Mucosa of gallbladder (tissue), 1 donor: ENCODE results near the gene ZBTB7C. TPM values are rescaled to one million over a fixed set of nuclear protein-coding genes. Genes with fewer than 3 reads are reported as not detected.

ENCODE experiments used
- DNase-seq: peaks from one replicate; pipeline ENCODE4 v3.0.0-alpha.2; 2020; ENCODE audit warnings: low spot score
- total RNA-seq: library from RNA; stranded (reverse); gene quantifications from one replicate; pipeline ENCODE4 v1.2.1, GENCODE V29; 2021
- donor health status: DM: no; HTN: no; CAD: no.

ZBTB7C gene
- total RNA-seq, 1 donor from 2014 or later = 24.1 TPM

DNA sequence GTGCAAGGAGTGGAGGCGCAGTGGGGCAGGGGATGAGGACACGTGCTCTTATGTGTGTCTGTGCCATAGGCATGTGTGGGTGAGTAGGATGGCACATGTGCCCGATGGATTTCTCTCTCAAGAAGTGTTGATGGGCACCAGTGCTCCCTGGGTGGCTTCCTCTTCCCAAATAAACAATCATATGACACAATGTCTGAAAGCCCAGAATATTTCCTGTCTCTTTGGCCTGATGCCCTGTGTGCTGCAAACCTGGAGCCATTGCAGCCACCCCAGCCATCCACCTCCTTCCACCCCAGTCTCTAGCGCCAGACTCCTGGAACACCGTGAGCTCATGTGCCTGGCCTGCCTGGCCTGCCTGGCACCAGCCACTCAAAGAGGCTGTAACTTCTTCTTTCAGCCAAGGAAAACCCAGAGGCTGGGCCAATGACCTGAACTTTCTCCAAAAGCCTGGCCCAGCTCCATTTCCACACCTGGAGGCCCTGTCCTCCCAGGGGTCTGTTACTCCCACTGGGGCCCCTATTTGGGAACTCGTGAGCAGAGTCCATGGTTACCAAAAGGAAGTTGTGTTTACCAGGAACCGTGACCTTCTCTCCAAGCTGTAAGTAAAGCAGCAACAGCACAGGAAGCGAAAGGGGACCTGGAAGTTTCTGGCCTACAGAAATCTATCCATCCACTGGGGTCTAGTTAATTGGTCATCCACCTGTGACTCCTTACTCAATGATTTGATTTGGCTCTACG, 9.5 kb upstream of the ZBTB7C start:
- no peak for DNase-seq

DNA sequence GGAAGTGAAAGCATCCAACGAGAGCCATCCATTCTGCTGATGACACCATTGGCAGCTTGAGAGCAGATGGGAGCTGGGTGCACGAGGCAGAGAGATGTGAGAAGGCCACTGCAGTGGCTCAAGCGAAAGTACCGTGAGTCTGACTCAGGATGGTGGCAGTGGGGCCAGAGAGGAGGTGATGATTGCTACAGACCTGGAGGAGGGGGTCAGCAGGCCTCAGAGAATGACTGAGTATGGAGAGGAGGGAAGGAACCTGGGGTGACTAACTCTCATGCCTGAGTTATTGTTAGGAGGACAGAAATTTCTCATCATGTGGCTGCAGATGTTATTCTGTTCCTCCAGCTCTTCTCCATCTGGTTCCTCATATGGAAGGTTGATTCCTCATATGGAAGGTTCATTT, 8.8 kb upstream of the ZBTB7C start:
- DNase-seq = no peak

DNA sequence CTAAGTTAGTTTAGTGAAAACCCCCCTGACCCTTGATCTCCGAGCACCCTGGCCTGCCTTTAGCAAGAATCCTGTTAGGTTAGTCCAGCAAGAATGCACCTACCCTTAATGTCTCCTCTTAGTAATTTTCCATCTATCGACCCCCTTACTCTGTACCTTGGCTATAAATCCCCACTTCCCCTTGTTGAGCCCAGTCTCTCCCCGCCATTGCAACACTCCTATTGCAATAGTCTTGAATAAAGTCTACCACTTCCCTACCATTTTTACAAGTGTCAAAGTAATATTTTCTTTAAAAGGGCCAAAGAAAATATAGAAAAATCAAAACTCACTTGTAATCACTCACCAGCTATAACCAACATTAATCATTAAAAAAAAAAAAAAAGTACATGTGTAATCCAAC, 4.2 kb upstream of the ZBTB7C start:
- no peak for DNase-seq

DNA sequence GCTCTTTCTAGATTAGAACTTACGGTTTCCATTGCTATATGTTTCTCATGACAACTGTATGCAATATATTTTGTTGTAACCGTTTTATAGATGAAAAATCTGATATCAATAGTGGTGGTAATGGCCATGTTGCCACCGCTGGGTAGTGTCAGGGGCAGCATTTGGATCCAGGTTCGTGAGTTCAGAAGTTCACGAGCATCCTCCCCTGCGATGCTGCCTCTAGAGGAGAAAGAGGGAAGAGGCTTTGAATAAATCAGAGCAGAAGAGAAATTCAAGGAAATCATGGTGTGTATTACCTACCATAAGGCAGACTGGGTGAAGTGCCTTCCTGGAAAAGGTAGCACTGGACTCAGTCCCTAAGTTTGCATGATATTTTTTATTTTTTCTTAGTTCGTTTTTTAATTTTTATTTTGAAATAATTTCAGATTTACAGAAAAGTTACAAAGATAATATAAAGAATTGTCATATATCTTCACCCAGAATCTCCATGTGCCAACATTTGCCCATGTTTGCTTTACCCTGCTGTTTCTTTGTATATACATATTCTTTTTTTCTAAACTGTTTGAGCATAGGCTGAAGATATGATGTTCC, 3.3 kb upstream of the ZBTB7C start:
- no peak for DNase-seq

DNA sequence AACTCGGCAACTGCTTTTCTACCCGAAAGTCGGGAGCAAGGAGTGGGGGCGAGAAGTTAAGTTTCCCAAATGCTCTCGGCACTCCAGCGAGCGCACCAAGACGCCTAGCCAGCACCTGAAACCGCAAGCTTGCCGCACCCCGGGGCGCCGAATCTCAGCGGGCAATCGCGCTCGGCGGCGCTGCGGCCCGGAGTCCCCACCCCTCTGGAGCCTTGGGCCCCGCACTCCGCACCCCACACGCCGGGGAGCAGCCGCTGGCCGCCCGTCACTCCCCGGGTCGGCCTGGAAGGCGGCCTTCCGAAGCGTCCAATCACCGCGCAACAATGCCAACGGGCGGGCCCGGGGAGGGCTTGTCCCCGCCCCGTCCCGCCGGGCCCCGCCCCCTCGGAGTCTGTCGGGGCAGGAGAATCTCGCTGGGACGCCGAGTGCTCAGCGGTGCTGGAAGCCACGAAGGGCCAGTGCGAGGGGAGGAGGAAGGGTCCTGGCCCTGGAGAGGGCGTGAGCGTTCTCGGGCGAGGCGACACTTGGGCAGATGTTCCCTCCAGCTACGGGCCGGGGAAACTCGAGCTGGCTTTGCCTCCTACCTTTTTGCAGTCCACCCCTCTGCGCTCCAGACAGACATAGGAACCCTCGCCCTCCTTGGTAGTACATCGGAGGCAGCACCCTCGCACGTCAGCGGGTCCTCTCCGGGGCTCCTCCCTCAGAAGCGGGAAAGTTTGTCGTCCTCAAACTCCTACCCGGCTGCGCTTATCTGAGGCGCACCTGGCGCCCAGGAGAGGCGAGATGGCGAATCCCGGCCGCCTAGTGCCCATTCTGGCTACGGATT, 1.1 kb upstream of the ZBTB7C start:
- DNase-seq = peak; percentile 91

DNA sequence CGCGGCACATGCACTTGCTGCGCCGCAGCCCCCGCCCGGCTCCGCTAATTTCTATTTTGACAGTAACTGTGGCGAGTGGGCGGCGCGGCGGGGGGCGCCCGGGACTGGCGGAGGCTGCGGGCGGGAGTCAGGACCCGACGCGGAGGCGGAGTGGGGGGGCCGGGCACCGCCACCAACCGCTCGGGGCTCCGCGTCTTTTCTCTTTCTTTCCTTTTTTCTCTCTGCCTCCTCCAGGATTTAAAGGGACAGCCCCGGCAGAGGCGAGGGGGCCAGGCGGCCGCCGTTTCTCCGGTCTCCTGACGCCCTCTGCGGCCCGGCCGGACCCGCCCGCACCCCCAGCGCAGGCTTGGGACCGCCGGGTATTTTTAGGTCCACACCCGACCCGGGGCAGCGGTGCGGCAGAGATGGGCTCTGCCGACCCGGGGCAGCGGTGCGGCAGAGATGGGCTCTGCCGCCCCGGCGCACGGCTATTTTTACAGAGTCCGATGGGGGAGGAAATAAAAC, 460 bp upstream of the ZBTB7C start:
- DNase-seq = no peak

DNA sequence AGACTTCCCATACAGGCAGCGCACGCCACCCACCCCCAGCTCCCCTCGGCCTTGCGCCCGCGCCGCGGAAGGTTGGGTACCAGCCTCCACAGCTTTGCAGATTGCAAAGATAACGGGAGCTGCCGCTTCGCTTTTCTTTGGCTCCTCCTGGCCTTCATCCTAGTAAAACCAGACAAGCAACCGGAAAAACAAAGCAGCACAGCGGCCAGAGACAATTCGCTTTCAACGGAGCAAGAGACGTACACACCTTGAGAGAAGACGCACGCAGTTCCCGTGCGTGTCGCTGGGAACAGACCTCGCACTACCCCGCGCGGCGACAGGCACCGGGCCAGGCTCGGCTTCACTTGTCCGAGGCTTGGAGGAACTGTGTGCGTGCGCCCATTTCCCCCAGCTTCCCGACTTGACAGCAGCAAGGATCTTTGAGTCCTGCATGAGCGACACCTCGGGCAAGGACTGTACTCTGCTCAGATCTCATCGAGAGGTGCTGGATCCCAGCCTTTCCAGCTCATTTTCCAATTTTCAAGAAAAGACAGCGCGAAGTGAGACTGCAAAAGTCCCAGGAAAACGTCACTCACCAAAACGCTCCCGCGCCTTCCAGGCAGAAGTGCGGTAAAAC, 964 bp downstream of the ZBTB7C start:
- DNase-seq = no peak

DNA sequence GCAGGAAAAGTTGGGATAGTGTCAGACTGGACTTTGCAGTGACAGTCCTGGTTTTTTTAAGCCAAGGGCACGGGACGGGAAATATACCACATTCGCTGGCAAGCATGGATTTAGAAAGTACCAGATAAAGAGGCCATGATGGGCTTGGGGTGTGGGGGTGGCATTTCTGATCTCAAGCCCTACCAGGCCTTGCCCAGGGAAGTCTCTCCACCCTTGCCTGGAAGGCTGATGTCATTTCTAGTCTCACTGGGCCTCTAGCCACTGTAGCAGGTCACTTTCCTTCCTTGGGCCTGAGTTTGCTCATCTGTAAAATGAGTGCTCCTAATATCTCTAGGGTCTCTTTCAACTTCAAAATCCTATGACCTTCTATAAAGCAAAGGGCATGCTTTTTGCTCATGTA, 1.8 kb downstream of the ZBTB7C start:
- DNase-seq = no peak

DNA sequence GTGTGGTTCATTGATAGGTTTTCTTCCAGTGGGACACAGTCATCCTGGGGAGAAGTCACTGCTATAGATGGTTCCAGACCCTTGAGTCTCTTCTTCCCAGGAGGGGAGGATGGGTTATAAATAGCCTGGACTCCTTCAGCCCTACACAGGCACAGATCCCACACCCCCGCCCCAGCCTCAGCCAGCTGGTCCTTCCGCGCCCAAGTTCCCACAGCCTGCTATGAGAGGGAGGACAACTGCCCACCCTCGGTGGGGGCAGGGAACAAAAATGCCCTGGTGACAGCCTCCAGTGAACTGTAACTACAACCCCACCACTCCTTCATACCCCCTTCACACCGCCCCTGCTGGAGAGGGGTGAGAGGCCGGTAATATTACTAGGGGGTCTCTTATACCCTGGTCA, 3.2 kb downstream of the ZBTB7C start:
- DNase-seq = no peak

DNA sequence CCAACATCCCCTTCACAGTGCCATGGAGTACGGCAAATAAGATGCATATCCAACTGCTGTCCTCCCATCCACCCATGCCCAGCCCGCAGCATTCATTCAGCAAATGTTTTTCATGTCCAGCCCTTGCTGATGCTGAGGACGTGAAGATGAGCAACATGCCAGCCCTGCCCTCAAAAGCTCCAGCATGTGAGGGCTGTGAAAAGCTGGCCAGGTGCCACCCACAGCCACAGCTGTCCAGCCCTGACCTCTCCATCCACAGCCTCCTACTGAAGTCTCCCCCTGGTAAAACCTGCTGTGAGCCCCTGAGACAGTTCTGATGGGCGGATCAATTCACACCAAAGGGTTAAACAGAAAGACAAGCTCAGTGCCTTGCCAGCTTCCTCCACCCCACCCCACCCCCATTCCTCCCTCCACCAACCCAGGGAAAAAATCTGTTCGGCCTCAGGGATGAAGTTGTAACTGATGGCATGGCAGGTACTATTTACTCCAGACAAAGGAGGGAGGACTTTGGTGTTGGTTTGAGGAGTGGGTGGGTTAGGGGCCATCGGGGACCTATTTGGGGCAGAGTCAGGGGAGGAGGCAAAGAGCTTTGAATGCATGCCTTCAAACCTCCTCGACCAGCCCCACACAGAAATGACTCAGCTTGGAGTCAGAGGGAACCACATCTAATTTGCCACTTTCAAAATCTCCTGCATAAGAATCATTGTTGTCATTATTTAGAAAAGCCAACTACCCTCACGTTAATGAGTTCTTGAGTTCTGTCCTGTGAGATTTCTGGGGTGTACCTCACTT, 4.3 kb downstream of the ZBTB7C start:
- DNase-seq = no peak

DNA sequence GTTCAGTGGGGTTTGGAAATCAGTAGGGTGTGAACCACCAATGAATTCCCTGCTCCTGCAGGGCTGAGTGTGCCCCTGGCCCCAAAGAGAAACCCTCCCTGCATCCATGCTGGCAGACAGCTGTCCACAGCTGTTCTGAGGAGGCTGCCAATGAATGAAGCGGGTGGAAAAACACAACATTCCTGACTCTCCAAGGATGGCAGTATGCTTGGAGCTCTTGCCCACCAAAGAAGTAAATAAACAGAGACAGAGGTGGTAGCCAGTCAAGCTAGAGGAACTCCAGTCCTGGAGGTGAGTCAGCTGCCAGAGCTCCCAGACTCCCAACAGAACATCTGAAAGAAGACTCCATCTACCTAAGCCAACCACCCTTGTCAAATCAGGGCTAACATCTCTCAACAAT, 6.2 kb downstream of the ZBTB7C start:
- no peak for DNase-seq

DNA sequence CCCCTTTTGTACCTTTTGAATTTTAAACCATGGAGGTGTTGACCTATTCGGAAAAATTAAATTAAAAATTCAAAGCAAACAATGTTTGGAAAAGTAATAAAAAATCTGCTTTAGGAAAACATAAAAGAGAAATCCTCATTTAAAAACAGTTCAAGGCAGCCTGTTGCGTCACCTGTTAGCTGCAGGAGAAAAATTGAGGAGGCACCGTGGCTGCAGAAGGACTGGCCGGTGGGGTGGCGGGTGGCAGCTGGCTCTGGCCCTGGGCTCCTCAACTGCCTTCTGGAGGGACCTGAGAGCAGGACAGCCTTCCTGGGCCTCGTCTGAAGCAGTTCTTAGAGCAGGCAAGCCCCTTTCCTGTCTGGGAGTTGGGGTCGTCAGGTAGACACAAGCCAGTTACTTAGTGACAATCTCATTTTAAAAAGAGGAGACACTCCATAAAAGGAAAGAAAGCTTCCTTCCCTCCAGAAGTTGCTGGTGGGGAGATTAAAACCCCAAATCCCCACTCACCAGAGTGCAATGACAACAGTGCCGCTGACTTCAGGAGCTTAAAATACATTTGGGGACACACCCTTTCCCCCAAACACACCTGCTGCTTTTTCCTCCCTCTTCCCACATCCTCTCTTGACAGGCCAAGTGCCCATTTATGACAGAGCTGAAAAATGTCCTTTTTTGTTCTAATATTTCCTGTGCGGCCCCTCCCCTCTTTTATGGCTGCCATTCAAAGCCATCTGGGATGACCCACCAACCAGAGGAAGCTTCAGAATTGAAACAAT, 9.7 kb downstream of the ZBTB7C start:
- DNase-seq = no peak

DNA sequence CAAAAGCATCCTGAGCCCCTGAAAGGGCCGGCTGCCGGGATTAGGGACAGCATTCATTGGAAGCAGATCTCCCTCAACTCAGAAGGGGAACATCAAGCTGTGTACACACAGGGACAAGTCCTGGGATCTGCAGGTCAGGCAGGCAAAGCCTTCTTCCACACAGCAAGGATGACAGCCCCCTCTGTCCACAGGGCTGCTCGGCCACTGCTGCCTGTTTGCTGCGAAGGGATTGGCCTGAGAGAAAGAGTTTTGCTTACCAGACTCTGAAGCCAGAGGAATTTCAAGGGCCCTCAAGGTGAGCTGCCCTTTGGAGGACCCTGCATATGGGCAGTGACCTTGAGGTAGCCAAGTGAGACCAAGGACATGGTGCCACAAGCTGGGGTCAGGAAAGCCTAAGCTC, 11.1 kb downstream of the ZBTB7C start:
- DNase-seq = no peak

DNA sequence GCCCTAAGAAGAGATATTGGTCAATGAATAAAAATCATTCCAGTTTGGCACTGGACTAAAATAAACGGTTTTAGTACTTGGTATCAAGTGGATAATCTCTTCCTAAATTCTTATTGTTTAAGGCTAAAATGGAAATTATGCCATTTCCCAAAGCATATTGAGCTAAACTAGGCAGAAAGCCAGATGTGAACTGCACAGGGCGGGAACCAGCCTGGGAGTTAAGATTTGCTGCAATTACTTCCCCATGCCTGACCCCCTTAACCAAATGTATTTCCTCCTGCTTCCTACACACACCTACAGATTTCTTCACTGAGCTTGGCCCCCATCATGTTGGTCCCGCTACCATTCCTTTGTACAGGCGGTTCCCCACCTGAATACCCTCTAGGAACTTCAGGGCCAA, 12.2 kb downstream of the ZBTB7C start:
- DNase-seq = no peak

DNA sequence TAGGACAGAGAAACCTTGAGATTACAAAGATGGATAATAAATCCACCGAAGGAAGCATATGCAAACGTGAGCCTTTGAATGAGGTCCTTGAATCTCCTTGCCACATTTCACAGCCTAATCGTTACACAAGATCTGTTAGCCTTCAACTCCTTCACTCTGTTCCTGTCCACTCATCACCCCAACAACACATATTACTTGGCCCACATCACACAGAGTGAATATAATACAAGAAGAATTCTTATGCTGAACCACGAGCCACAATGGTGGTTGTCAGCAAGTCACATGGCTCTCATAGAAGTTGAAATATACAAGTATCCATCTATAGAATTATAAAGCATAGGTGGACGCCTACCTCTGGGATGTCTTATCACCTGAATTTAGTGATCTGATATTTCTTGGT, 12.6 kb downstream of the ZBTB7C start:
- DNase-seq = no peak

DNA sequence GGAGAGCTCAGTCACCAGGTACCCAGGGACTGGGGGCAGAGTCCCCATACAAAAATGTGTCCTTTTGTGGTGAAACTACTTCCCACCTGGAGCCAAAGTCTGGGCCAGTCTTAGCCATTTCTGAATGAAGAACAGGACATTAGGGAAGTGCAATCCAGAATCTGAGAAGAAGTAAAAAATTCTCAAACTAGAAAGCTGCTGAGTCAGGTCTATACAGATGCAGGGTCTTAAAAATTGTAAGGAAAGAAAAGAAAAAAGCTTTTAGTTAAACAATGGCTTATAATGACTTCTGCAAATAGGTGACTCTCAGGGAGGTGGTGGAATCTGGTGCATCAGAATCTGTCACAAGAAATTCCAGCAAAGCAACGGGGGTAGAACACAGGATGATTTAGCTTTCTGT, 13.5 kb downstream of the ZBTB7C start:
- DNase-seq = no peak

DNA sequence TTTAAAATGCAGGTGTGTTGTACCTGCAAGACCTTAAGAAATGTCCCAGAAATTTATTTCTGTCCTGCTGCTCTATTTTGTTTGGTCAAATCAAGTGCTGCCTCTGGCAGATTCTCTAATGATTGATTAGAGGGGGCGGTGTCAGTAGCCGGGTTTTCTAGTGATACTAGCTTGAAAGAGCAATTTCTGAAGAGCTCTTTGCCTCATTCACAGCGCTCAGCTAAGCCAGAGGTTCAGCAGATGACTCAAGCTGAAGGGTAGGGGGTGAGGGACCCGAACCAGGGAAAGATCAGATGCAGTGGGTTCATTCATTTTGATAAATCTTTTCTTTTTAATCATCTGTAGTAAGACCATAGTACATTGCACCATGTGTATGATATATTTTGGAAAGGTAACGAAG, 15.0 kb downstream of the ZBTB7C start:
- DNase-seq = no peak

DNA sequence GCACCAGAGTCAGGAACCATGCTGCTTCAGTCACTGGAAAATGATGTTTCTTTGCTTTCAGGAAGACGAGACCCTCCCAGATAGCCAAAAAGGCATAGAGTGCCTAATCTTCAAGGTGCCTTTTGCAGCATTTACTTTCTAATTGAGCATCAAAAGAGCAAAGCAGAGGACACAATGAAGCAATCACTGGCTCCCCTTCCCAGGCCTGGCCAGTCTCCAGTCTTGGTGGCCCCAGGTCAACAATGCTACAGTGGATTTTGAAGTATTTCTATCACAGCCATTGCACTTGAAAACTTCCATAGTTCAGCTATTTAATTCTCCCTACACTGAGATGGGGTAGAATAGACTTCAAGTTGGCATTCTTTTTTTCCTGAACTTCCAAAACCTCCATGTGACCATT, 15.4 kb downstream of the ZBTB7C start:
- no peak for DNase-seq

DNA sequence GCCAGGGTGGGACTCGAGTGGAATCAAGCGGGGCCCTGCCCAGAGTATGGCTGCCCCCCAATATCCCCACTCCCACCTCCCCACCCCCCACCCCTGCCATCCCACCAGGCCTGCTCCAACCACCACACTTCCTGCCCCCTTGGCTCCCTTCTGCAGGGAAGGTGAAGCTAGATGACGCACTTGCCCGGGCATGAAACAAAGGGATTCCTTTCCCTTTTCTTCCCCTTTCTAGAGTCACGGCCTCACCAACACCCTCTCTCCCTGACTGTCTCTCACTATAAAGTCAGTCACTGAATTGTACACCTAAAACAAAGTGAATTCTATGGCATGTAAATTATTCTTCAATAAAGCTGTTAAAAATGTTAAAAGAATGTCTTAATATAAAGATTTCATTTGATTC, 16.0 kb downstream of the ZBTB7C start:
- DNase-seq = no peak

DNA sequence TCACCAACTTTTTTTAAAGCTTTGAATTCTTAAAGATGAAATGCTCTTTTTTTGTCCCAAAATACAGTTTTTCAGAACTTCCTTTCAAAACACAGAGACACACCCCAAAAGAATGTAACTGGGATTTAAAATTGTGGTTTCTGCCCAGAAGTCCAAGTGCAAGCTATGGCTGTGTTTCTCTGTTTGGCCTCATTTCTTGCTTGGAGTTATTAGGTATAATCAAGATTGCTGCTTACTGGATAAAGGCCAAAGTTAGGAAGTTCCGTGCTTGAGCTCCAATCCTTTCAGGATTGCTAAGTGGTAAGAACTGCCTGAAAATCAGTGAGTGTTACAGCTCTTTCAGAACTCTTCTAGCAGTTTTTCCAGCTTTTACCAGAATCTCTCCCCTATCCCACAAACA, 16.9 kb downstream of the ZBTB7C start:
- no peak for DNase-seq

DNA sequence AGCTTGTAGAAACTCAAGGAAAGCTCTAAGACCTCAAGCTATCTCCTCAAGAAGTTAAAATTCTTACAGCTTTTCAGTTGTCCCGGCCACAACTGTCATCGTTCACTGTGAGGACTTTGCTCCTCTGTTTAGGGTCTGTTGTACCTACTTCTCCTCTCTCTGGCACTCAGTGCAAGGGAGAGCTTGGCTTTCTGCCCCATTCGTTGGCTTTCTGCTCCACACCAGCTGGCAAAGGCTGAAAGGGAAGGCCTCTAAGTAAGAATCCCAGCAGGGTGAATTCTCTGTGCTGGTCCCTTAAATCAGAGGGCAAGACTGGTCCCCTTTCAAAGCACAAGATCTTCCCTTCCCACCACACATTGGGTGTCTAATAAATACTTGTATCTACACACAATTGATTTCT, 17.3 kb downstream of the ZBTB7C start:
- DNase-seq = no peak
